Skin epidermis (tissue), 12 donors: ENCODE measurements around the gene SLC8B1.
A peak's percentile ranks its signal among the peaks of the same experiment; 100 is the strongest.

ENCODE experiments used
- H3K27ac ChIP-seq, 21 experiments: fragments of 200-600 bp; sonication (generic) in 11 of 21; one replicate each; pipeline ENCODE4 v1.5.0; 2020; ENCODE audit warnings: mild to moderate bottlenecking in 3 of 21, inconsistent platforms in 2 of 21, moderate library complexity in 2 of 21
- H3K4me3 ChIP-seq, 7 experiments: fragments of 200-600 bp; sonication (generic) in 2 of 7; one replicate each; pipeline ENCODE4 v1.5.0; 2020; ENCODE audit warnings: inconsistent platforms in 2 of 7, mild to moderate bottlenecking in 2 of 7, moderate library complexity in 1 of 7

Gene SLC8B1

GRCh38 chr12:113334786-113335539, at the start of gene SLC8B1:
Gene SLC8B1, minus strand, starts transcription at chr12:113335109. Its CDS starts 2,231 bp downstream, at chr12:113332878.
- Histone ChIP-seq H3K27ac (peak within 1 kb of the TSS in 20 of 21 experiments; percentile 66 to 92 (median 86)), H3K4me3 (peak within 1 kb of the TSS; percentile 48 to 94 (median 76))

- Histone ChIP-seq H3K4me3 (no peak overlapping the region), H3K27ac (no peak overlapping the region)
Measured at GRCh38 chr12:113382206-113382605, 47.3 kb upstream of the SLC8B1 start.

GRCh38 chr12:113381220-113381619, 46.3 kb upstream of the SLC8B1 start:
- Histone ChIP-seq H3K27ac (no peak overlapping the region), H3K4me3 (no peak overlapping the region)

- no peak overlapping the region for H3K4me3 ChIP-seq
- H3K27ac ChIP-seq: no peak overlapping the region
Measured at GRCh38 chr12:113378291-113378690, 43.4 kb upstream of the SLC8B1 start.

- Histone ChIP-seq H3K4me3 (no peak overlapping the region), H3K27ac (no peak overlapping the region)
Measured at GRCh38 chr12:113374823-113375428, 40.0 kb upstream of the SLC8B1 start.

GRCh38 chr12:113373969-113374368, 39.1 kb upstream of the SLC8B1 start:
- Histone ChIP-seq H3K27ac (no peak overlapping the region), H3K4me3 (no peak overlapping the region)

- H3K4me3 ChIP-seq: no peak overlapping the region
- no peak overlapping the region for H3K27ac ChIP-seq
Measured at GRCh38 chr12:113373440-113373839, 38.5 kb upstream of the SLC8B1 start.

- H3K4me3 ChIP-seq: no peak overlapping the region
- H3K27ac ChIP-seq: no peak overlapping the region
Measured at GRCh38 chr12:113372371-113372770, 37.5 kb upstream of the SLC8B1 start.

- Histone ChIP-seq H3K4me3 (no peak overlapping the region), H3K27ac (no peak overlapping the region)
Measured at GRCh38 chr12:113371808-113372207, 36.9 kb upstream of the SLC8B1 start.

GRCh38 chr12:113370923-113371682, 36.2 kb upstream of the SLC8B1 start:
- Histone ChIP-seq H3K27ac (no peak overlapping the region), H3K4me3 (no peak overlapping the region)

- no peak overlapping the region for H3K27ac ChIP-seq
- H3K4me3 ChIP-seq: no peak overlapping the region
Measured at GRCh38 chr12:113369391-113369985, 34.6 kb upstream of the SLC8B1 start.

GRCh38 chr12:113368331-113368730, 33.4 kb upstream of the SLC8B1 start:
- H3K4me3 ChIP-seq: no peak overlapping the region
- no peak overlapping the region for H3K27ac ChIP-seq

GRCh38 chr12:113366827-113367226, 31.9 kb upstream of the SLC8B1 start:
- Histone ChIP-seq H3K4me3 (no peak overlapping the region), H3K27ac (no peak overlapping the region)

GRCh38 chr12:113365639-113366395, 30.9 kb upstream of the SLC8B1 start:
- H3K27ac ChIP-seq: no peak overlapping the region

GRCh38 chr12:113364698-113365097, 29.8 kb upstream of the SLC8B1 start:
- H3K4me3 ChIP-seq: no peak overlapping the region
- no peak overlapping the region for H3K27ac ChIP-seq

More at GRCh38 chr12:113365639-113366395, 30.9 kb upstream of the SLC8B1 start:
- no peak overlapping the region for H3K4me3 ChIP-seq

GRCh38 chr12:113361574-113362370, 26.9 kb upstream of the SLC8B1 start:
- H3K27ac ChIP-seq: no peak overlapping the region
- no peak overlapping the region for H3K4me3 ChIP-seq

- peak overlapping the region in 8 of 21 experiments; percentile 6 to 90 (median 84) for H3K27ac ChIP-seq
Measured at GRCh38 chr12:113359939-113360748, 25.2 kb upstream of the SLC8B1 start.

More at GRCh38 chr12:113359939-113360748, 25.2 kb upstream of the SLC8B1 start:
- H3K4me3 ChIP-seq: peak overlapping the region in 2 of 7 experiments; percentile 83 to 94
